PC-3 (cell line): ENCODE data around the gene TBC1D14. TPM values are rescaled to one million over a fixed set of nuclear protein-coding genes. Genes with fewer than 3 reads are reported as not detected.

Experiments
- ATAC-seq: fragments of 200-7000 bp; cut with Tn5 transposase; 2 replicates; pipeline ENCODE4 v1.9.1; 2020; ENCODE audit warnings: mild to moderate bottlenecking, moderate library complexity
- BruUV-seq: library from RNA; stranded (reverse); fragments of 400-500 nt; replicated peaks from 2 replicates; lab custom pipeline; 2021; lab: Mats Ljungman, UMichigan
- CTCF ChIA-PET: fragments of 300-600 bp; sonication (Branson Sonifier 250); formaldehyde crosslinking; loops from one replicate; lab custom pipeline; 2022; ENCODE audit warnings: antibody characterized with exemption; lab: Charles Lee
- POLR2A ChIA-PET: fragments of 300-600 bp; sonication (Branson Sonifier 250); formaldehyde crosslinking; loops from one replicate; lab custom pipeline; 2022; ENCODE audit warnings: antibody characterized with exemption; ENCODE audit not compliant: unreplicated experiment; lab: Charles Lee
- DNase-seq: peaks from one replicate; pipeline ENCODE4 v3.0.0-alpha.2; 2015
- H2AFZ ChIP-seq: fragments of 300-600 bp; sonication (generic); 2 replicates; pipeline ENCODE4 v1.6.0; 2016; ENCODE audit warnings: antibody characterized with exemption, low read length
- H3F3A ChIP-seq: fragments of 300-600 bp; sonication (generic); one replicate; pipeline ENCODE4 v1.6.0; 2017; ENCODE audit warnings: antibody characterized with exemption, low read length, control low read depth, mild to moderate bottlenecking; ENCODE audit not compliant: unreplicated experiment
- H3K27ac ChIP-seq: fragments of 300-600 bp; sonication (generic); 2 replicates; pipeline ENCODE4 v1.5.1; 2016; ENCODE audit warnings: mild to moderate bottlenecking, low read length
- H3K27me3 ChIP-seq: fragments of 300-600 bp; sonication (generic); 2 replicates; pipeline ENCODE4 v1.6.1; 2016; ENCODE audit warnings: low read length, mixed read lengths
- H3K36me3 ChIP-seq: fragments of 300-600 bp; sonication (generic); 2 replicates; pipeline ENCODE4 v1.6.1; 2016; ENCODE audit warnings: low read depth, mixed run types, low read length, mixed read lengths
- H3K4me1 ChIP-seq: fragments of 300-600 bp; sonication (generic); 2 replicates; pipeline ENCODE4 v1.5.1; 2016; ENCODE audit warnings: low read length; ENCODE audit not compliant: insufficient read depth
- H3K4me2 ChIP-seq: fragments of 300-600 bp; sonication (generic); 2 replicates; pipeline ENCODE4 v1.6.0; 2016; ENCODE audit warnings: low read length
- H3K4me3 ChIP-seq: fragments of 300-600 bp; sonication (generic); 2 replicates; pipeline ENCODE4 v1.5.1; 2016; ENCODE audit warnings: mild to moderate bottlenecking, low read length, mixed read lengths
- H3K79me2 ChIP-seq: fragments of 300-600 bp; sonication (generic); 2 replicates; pipeline ENCODE4 v1.6.1; 2017; ENCODE audit warnings: low read length, mixed read lengths
- H3K9ac ChIP-seq: fragments of 300-600 bp; sonication (generic); 2 replicates; pipeline ENCODE4 v1.6.0; 2016; ENCODE audit warnings: mild to moderate bottlenecking, low read length
- H3K9me2 ChIP-seq: fragments of 300-600 bp; sonication (generic); replicated peaks from 2 replicates; pipeline ENCODE4 v1.6.1; 2016; ENCODE audit warnings: mixed run types, low read length, mixed read lengths
- H3K9me3 ChIP-seq: fragments of 300-600 bp; sonication (generic); 2 replicates; pipeline ENCODE4 v1.6.1; 2016; ENCODE audit warnings: low read length, mixed read lengths
- H4K20me1 ChIP-seq: fragments of 300-600 bp; sonication (generic); 2 replicates; pipeline ENCODE4 v1.6.1; 2016; ENCODE audit warnings: low read length, mixed read lengths
- CTCF ChIP-seq: fragments of 300-600 bp; sonication (generic); conservative IDR thresholded peaks from 2 replicates; pipeline ENCODE4 v1.5.1; 2017; ENCODE audit warnings: antibody characterized with exemption, low read depth, mild to moderate bottlenecking, low read length
- EZH2 ChIP-seq: fragments of 300-600 bp; sonication (generic); IDR thresholded peaks from one replicate; pipeline ENCODE4 v1.6.1; 2017; ENCODE audit warnings: antibody characterized with exemption, mild to moderate bottlenecking, low read length; ENCODE audit not compliant: unreplicated experiment
- EZH2phosphoT487 ChIP-seq: fragments of 300-600 bp; sonication (generic); IDR thresholded peaks from 2 replicates; pipeline ENCODE4 v1.6.1; 2018; ENCODE audit warnings: mild to moderate bottlenecking, antibody characterized with exemption, low read length, borderline replicate concordance
- intact Hi-C: fragments of 100-400 bp; cut with micrococcal nuclease; formaldehyde crosslinking; loops from 2 replicates; pipeline ENCODE4 v1.9.0; 2023
- total RNA-seq: library from RNA; depleted of rRNA; stranded (reverse); fragments of >200 nt; gene quantifications from 2 replicates; pipeline ENCODE4 v1.2.3, GENCODE V29; 2014

Gene TBC1D14
- total RNA-seq, 1 experiment from 2014 or later: 33.0 TPM

- Histone ChIP-seq H4K20me1 (no peaks in the 10 kb centered on the region), H3K27ac (no peak overlapping the region), H3K9me3 (no peaks in the 10 kb centered on the region), H3K36me3 (no peaks in the 10 kb centered on the region), H2AFZ (no peak overlapping the region), H3K9ac (no peak overlapping the region), H3K4me2 (no peak overlapping the region), H3K4me1 (peaks cover 10% of the 10 kb centered on the region), H3F3A (no peaks in the 10 kb centered on the region), H3K79me2 (no peaks in the 10 kb centered on the region; the same call in 1 of the 2 replicates), H3K4me3 (no peak overlapping the region), H3K27me3 (no peaks in the 10 kb centered on the region), H3K9me2 (no peaks in the 10 kb centered on the region)
- DNase-seq: no peak
- ChIA-PET POLR2A (no interaction called here), CTCF (no interaction called here)
- intact Hi-C loops: no loop called here
- no TSS peak for BruUV-seq
- TF ChIP-seq CTCF: no peak
- no peak for TF ChIP-seq EZH2phosphoT487
- no peak for TF ChIP-seq EZH2
- ATAC-seq: no peak
Measured at GRCh38 chr4:6959261-6959660, 49.6 kb downstream of the TBC1D14 start.

GRCh38 chr4:6960154-6960553, 50.5 kb downstream of the TBC1D14 start:
- H3F3A ChIP-seq: no peaks in the 10 kb centered on the region
- H3K9me2 ChIP-seq: no peaks in the 10 kb centered on the region
- no peak overlapping the region for H3K27ac ChIP-seq
- ATAC-seq: no peak
- no TSS peak for BruUV-seq
- H3K4me3 ChIP-seq: no peak overlapping the region
- H3K79me2 ChIP-seq: no peaks in the 10 kb centered on the region; the same call in 1 of the 2 replicates
- DNase-seq: no peak
- no peak overlapping the region for H3K4me2 ChIP-seq
- no peaks in the 10 kb centered on the region for H3K27me3 ChIP-seq
- ChIA-PET CTCF (no interaction called here), POLR2A (no interaction called here)
- TF ChIP-seq EZH2 (no peak), EZH2phosphoT487 (no peak), CTCF (no peak)
- peaks cover 6% of the 10 kb centered on the region for H3K4me1 ChIP-seq
- no peak overlapping the region for H3K9ac ChIP-seq
- intact Hi-C loops: no loop called here
- H3K36me3 ChIP-seq: no peaks in the 10 kb centered on the region
- H4K20me1 ChIP-seq: no peaks in the 10 kb centered on the region
- no peaks in the 10 kb centered on the region for H3K9me3 ChIP-seq
- H2AFZ ChIP-seq: no peak overlapping the region

GRCh38 chr4:6960628-6961412, 51.2 kb downstream of the TBC1D14 start:
- no peak overlapping the region for H3K9ac ChIP-seq
- H3K9me2 ChIP-seq: no peaks in the 10 kb centered on the region
- H3K27ac ChIP-seq: no peak overlapping the region
- ChIA-PET POLR2A (no interaction called here), CTCF (no interaction called here)
- intact Hi-C loops: no loop called here
- no peaks in the 10 kb centered on the region for H3F3A ChIP-seq
- H3K27me3 ChIP-seq: no peaks in the 10 kb centered on the region
- no peaks in the 10 kb centered on the region for H4K20me1 ChIP-seq
- H3K4me3 ChIP-seq: no peak overlapping the region
- no peak for DNase-seq
- H3K36me3 ChIP-seq: no peaks in the 10 kb centered on the region
- H3K9me3 ChIP-seq: no peaks in the 10 kb centered on the region
- no peak overlapping the region for H3K4me2 ChIP-seq
- no peak for ATAC-seq
- H3K4me1 ChIP-seq: no peaks in the 10 kb centered on the region
- no peaks in the 10 kb centered on the region; the same call in 1 of the 2 replicates for H3K79me2 ChIP-seq
- no TSS peak for BruUV-seq
- TF ChIP-seq EZH2phosphoT487 (no peak), CTCF (no peak), EZH2 (no peak)
- H2AFZ ChIP-seq: no peak overlapping the region
